Osteoblast (primary cell): ENCODE results near the gene PANK1. TPM values are rescaled to one million over a fixed set of nuclear protein-coding genes. Genes with fewer than 3 reads are reported as not detected.

Experiments used
- DNase-seq: peaks from one replicate; pipeline ENCODE4 v3.0.0; 2011; ENCODE audit warnings: low spot score, mixed read lengths; ENCODE audit not compliant: insufficient read length; ENCODE audit errors: missing footprints
- H2AFZ ChIP-seq: 2 replicates; pipeline ENCODE4 v1.6.0; 2011; ENCODE audit warnings: mild to moderate bottlenecking, low read length
- H3K27ac ChIP-seq: 2 replicates; pipeline ENCODE4 v1.5.1; 2011; ENCODE audit warnings: mild to moderate bottlenecking, low read depth, low read length, moderate library complexity
- H3K27me3 ChIP-seq: 2 replicates; pipeline ENCODE4 v1.6.0; 2012; ENCODE audit warnings: mild to moderate bottlenecking, control low read depth, inconsistent platforms, low read length, moderate library complexity; ENCODE audit not compliant: insufficient read depth
- H3K36me3 ChIP-seq: 2 replicates; pipeline ENCODE4 v1.5.1; 2011; ENCODE audit warnings: mild to moderate bottlenecking, low read length, control low read depth, moderate library complexity; ENCODE audit not compliant: insufficient read depth
- H3K4me1 ChIP-seq: 2 replicates; pipeline ENCODE4 v1.5.1; 2011; ENCODE audit warnings: mild to moderate bottlenecking, low read length, control low read depth, moderate library complexity; ENCODE audit not compliant: insufficient read depth
- H3K4me2 ChIP-seq: 2 replicates; pipeline ENCODE4 v1.6.0; 2011; ENCODE audit warnings: mild to moderate bottlenecking, low read length; ENCODE audit not compliant: insufficient read depth
- H3K4me3 ChIP-seq: fragments of 200-600 bp; sonication (generic); 3 replicates; pipeline ENCODE4 v1.5.1; 2012; ENCODE audit warnings: mild to moderate bottlenecking, low read length, inconsistent platforms; ENCODE audit not compliant: insufficient read depth
- H3K79me2 ChIP-seq: 2 replicates; pipeline ENCODE4 v1.6.0; 2012; ENCODE audit warnings: mild to moderate bottlenecking, low read length, control low read depth, inconsistent platforms; ENCODE audit not compliant: insufficient read depth
- H3K9me3 ChIP-seq: 2 replicates; pipeline ENCODE4 v1.5.1; 2011; ENCODE audit warnings: low read depth, low read length, control low read depth
- H4K20me1 ChIP-seq: 2 replicates; pipeline ENCODE4 v1.6.0; 2012; ENCODE audit warnings: mild to moderate bottlenecking, low read length, control low read depth; ENCODE audit not compliant: insufficient read depth
- total RNA-seq: library from RNA; depleted of rRNA; stranded (reverse); fragments of >200 nt; gene quantifications from 2 replicates; pipeline ENCODE4 v1.2.3, GENCODE V29; 2012
- TF ChIP-seq, protein P1 (sequence below): IDR thresholded peaks from 2 replicates; pipeline ENCODE4 v1.5.1; 2011; ENCODE audit warnings: mild to moderate bottlenecking, low read depth, low read length, moderate library complexity; ENCODE audit errors: extremely low read depth

PANK1 gene
- total RNA-seq, 1 donor, result 5.8 TPM

DNA sequence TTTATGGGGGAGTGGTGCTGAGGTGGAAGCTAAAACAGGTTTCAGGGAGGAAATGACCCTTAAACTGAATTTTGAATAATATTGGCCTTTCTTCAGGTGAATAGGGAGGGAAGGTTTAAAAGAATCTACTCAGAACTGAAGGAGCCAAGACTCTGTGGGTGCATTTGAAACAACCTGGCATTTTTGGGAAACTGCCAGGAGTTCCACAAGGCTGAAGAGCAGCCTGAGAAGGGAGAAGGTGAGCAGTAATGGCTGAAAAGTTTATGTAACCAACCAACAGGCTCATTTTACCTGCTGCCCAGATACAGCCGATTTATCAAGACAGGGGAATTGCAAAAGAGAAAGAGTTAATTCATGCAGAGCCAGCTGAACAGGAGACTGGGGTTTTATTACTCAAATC lies 4.0 kb upstream of the PANK1 start:
- DNase-seq, result no peak
- H3K9me3 ChIP-seq, result no peaks in the 10 kb centered on the region

DNA sequence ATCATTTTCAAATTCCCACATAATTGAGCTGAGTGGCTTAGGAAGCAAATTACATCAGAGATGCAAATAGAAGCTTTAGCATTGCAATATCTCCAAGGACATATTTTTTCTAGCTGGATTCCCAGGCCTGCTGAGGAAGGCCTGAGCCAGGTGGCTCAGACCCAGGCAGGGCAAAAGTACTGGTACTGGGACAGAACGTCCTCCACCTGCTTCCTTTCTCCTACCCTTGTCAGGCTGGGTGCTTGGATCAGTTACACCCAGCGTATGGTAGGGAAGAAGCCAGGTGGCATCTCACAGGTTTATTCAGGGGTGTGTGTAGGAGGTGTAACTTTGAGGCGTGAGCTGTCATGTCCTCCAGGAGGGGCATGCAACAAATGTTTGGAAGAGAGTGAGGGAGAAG lies 3.0 kb upstream of the PANK1 start:
- Histone ChIP-seq H3K4me1 (peaks cover 11% of the 10 kb centered on the region), H3K4me3 (no peak overlapping the region), H3K9me3 (no peaks in the 10 kb centered on the region), H3K4me2 (no peak overlapping the region), H3K79me2 (peaks cover 5% of the 10 kb centered on the region), H3K27ac (no peak overlapping the region), H3K36me3 (no peaks in the 10 kb centered on the region), H3K27me3 (no peaks in the 10 kb centered on the region), H2AFZ (no peak overlapping the region), H4K20me1 (no peaks in the 10 kb centered on the region)
- TF ChIP-seq, protein P1, sequence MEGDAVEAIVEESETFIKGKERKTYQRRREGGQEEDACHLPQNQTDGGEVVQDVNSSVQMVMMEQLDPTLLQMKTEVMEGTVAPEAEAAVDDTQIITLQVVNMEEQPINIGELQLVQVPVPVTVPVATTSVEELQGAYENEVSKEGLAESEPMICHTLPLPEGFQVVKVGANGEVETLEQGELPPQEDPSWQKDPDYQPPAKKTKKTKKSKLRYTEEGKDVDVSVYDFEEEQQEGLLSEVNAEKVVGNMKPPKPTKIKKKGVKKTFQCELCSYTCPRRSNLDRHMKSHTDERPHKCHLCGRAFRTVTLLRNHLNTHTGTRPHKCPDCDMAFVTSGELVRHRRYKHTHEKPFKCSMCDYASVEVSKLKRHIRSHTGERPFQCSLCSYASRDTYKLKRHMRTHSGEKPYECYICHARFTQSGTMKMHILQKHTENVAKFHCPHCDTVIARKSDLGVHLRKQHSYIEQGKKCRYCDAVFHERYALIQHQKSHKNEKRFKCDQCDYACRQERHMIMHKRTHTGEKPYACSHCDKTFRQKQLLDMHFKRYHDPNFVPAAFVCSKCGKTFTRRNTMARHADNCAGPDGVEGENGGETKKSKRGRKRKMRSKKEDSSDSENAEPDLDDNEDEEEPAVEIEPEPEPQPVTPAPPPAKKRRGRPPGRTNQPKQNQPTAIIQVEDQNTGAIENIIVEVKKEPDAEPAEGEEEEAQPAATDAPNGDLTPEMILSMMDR, result no peak
- DNase-seq, result no peak

More for the DNA sequence above, 4.0 kb upstream of the PANK1 start:
- TF ChIP-seq, protein P1, result no peak
- Histone ChIP-seq H3K4me1 (peaks cover 13% of the 10 kb centered on the region), H4K20me1 (no peaks in the 10 kb centered on the region), H3K27ac (no peak overlapping the region), H2AFZ (no peak overlapping the region), H3K27me3 (no peaks in the 10 kb centered on the region), H3K79me2 (no peaks in the 10 kb centered on the region), H3K4me3 (no peak overlapping the region), H3K36me3 (no peaks in the 10 kb centered on the region), H3K4me2 (no peak overlapping the region)

DNA sequence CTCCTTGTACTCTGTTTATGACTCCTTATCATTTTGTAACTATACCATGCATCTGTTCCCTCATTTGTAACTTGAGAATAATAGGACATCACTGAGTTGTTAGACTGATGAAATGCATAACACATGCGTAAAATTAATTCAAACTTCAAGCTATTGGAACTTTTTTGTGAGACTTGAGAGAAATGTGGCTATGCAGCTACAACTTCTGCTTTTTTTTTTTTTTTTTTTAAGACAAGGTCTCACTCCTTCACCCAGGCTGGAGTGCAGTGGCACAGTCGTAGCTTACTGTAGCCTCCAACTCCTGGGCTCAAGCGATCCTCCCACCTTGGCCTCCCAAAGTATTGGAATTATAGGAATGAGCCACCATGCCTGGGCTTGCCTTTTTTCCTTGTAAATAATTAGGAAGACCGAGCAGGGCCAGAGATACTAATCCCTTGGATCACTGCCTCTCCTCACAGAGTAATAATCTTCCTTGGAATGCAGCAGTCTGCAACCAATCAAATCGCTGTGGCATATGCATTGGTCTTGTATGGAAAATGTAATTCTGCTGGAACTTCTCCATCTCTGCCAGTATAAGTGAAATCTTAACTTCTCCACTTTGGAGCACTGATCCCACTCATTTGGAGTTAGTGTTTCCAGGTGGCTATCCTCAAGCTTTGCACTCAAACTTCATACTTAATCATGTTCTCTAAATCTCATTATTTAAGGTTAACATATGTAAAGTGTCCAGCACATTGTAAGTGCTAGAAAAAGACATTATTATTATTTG lies 2.0 kb upstream of the PANK1 start:
- no peak overlapping the region for H3K4me2 ChIP-seq
- DNase-seq, result no peak
- no peaks in the 10 kb centered on the region for H4K20me1 ChIP-seq
- peaks cover 11% of the 10 kb centered on the region for H3K4me1 ChIP-seq
- TF ChIP-seq, protein P1, result no peak
- no peak overlapping the region for H3K27ac ChIP-seq
- peaks cover 15% of the 10 kb centered on the region for H3K79me2 ChIP-seq
- no peaks in the 10 kb centered on the region for H3K9me3 ChIP-seq
- H2AFZ ChIP-seq, result no peak overlapping the region
- H3K4me3 ChIP-seq, result no peak overlapping the region
- no peaks in the 10 kb centered on the region for H3K27me3 ChIP-seq
- H3K36me3 ChIP-seq, result no peaks in the 10 kb centered on the region

DNA sequence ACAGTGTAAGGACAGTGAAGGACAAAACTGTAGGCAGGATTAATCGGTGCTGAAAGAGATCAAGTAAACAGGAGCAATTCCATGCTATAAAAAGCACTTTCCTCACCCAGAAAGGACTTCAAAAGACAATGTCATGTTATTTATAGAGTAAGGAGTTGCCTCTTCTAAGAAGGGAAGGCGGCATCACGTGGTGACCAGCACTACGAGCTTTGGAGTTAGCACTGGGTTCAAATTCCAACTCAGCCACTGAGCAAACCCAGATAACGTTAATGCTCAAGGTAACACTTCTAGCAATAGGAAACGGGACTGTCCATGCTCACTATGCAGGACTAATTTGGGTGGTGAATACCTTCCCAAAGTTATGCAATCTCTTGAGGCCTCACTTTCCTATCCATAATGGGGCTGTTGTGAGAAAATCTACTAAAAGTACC lies 715 bp upstream of the PANK1 start:
- peaks cover 25% of the 10 kb centered on the region for H3K79me2 ChIP-seq
- DNase-seq, result no peak
- TF ChIP-seq, protein P1, result no peak
- H3K27ac ChIP-seq, result peak overlapping the region; percentile 49
- no peaks in the 10 kb centered on the region for H3K9me3 ChIP-seq
- H3K4me3 ChIP-seq, result peak overlapping the region; percentile 77
- no peaks in the 10 kb centered on the region for H3K27me3 ChIP-seq
- peak overlapping the region; percentile 98 for H2AFZ ChIP-seq
- no peaks in the 10 kb centered on the region for H3K36me3 ChIP-seq
- H4K20me1 ChIP-seq, result no peaks in the 10 kb centered on the region
- peak overlapping the region; percentile 99 for H3K4me2 ChIP-seq
- peaks cover 11% of the 10 kb centered on the region for H3K4me1 ChIP-seq
